Retinal pigment epithelial cell (primary cell): ENCODE measurements around the gene FABP6.
"Not testable (repeated sequence)": the region's sequence is repeated elsewhere in the genome, so short reads cannot be mapped to it uniquely, and the experiment has no call there.

Source experiments
- DNase-seq: peaks from one replicate; pipeline ENCODE4 v3.0.0-alpha.2; 2010; ENCODE audit warnings: low read depth
- H3K4me3 ChIP-seq: 2 replicates; pipeline ENCODE4 v1.5.1; 2011; ENCODE audit warnings: mild to moderate bottlenecking, low read length, control low read depth, moderate library complexity
- CTCF ChIP-seq: conservative IDR thresholded peaks from 2 replicates; pipeline ENCODE4 v1.5.1; 2011; ENCODE audit warnings: low read depth, low read length, control low read depth, inconsistent platforms

Gene FABP6

GRCh38 chr5:160187091-160187490 lies 42.2 kb upstream of the FABP6 start:
- DNase-seq = no peak
- no peak for TF ChIP-seq CTCF
- H3K4me3 ChIP-seq = no peak overlapping the region

- peak; percentile 76 for DNase-seq
- H3K4me3 ChIP-seq = peak overlapping the region; percentile 30
- peak; percentile 31 for TF ChIP-seq CTCF
These were observed 40.9 kb upstream of the FABP6 start for GRCh38 chr5:160188141-160189015.

- TF ChIP-seq CTCF = no peak
- H3K4me3 ChIP-seq = no peak overlapping the region
- DNase-seq = no peak
These were observed 36.9 kb upstream of the FABP6 start for GRCh38 chr5:160192424-160192823.

GRCh38 chr5:160193076-160193475 lies 36.2 kb upstream of the FABP6 start:
- H3K4me3 ChIP-seq, DNase-seq: not testable (repeated sequence)

- not testable (repeated sequence) for DNase-seq
These were observed 35.5 kb upstream of the FABP6 start for GRCh38 chr5:160193790-160194189.

GRCh38 chr5:160197341-160198144 lies 31.8 kb upstream of the FABP6 start:
- H3K4me3 ChIP-seq = no peak overlapping the region
- TF ChIP-seq CTCF = no peak
- DNase-seq = no peak

More at GRCh38 chr5:160193790-160194189, 35.5 kb upstream of the FABP6 start:
- H3K4me3 ChIP-seq = not testable (repeated sequence)

GRCh38 chr5:160198146-160198545 lies 31.2 kb upstream of the FABP6 start:
- DNase-seq = no peak
- no peak overlapping the region for H3K4me3 ChIP-seq
- TF ChIP-seq CTCF = no peak
